Esophagus squamous epithelium (tissue), 4 donors: Measurements from ENCODE around the gene MYL2.

ENCODE experiments used
- POLR2A ChIP-seq, 4 donors: fragments of 450-650 bp; IDR thresholded peaks; one replicate each; pipeline ENCODE4 v1.6.1; 2017; ENCODE audit warnings: antibody characterized with exemption in 4 of 4, mild to moderate bottlenecking in 4 of 4, moderate library complexity in 3 of 4
- TF ChIP-seq, protein P1 (sequence below), 6 experiments: fragments of 450-650 bp in 4 of 6; fragments of 200-600 bp in 2 of 6; sonication (generic) in 2 of 6; IDR thresholded peaks; one replicate each; pipeline ENCODE4 v1.5.1; 2016 to 2019; ENCODE audit warnings: antibody characterized with exemption in 6 of 6, mild to moderate bottlenecking in 4 of 6, moderate library complexity in 4 of 6

DNA sequence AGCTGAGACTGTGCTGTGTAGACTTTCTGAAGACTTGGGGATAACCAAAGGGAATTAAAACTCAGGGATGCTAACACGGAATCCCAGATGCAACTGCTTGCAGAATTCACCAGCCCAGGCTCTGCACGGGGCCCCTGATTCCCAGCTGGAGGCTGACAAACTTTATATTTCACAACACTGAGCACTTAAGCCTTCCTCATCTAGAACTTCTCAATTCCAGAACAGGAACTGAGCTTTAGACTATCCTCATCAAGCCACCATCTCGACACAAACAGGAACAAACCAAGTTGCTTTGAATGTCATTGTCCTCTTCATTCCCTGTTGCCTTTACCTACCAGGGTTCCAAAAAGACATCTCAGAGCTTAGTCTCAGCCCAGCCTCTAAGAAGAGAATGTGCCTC, 51.4 kb downstream of the MYL2 start:
- TF ChIP-seq, protein P1, sequence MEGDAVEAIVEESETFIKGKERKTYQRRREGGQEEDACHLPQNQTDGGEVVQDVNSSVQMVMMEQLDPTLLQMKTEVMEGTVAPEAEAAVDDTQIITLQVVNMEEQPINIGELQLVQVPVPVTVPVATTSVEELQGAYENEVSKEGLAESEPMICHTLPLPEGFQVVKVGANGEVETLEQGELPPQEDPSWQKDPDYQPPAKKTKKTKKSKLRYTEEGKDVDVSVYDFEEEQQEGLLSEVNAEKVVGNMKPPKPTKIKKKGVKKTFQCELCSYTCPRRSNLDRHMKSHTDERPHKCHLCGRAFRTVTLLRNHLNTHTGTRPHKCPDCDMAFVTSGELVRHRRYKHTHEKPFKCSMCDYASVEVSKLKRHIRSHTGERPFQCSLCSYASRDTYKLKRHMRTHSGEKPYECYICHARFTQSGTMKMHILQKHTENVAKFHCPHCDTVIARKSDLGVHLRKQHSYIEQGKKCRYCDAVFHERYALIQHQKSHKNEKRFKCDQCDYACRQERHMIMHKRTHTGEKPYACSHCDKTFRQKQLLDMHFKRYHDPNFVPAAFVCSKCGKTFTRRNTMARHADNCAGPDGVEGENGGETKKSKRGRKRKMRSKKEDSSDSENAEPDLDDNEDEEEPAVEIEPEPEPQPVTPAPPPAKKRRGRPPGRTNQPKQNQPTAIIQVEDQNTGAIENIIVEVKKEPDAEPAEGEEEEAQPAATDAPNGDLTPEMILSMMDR (IDR thresholded peaks at IDR 0.05) = no peak
- no peak for TF ChIP-seq POLR2A (IDR thresholded peaks at IDR 0.05)
